Right cardiac atrium (tissue), 5 donors: ENCODE data around the gene PEPD. TPM values are rescaled to one million over a fixed set of nuclear protein-coding genes. Genes with fewer than 3 reads are reported as not detected.
"Not testable (repeated sequence)": the region's sequence is repeated elsewhere in the genome, so short reads cannot be mapped to it uniquely, and the experiment has no call there.

Experiments used
- ATAC-seq, 2 donors: fragments of 200-7000 bp; cut with Tn5 transposase; one replicate each; pipeline versions ENCODE4 v1.8.0 to v1.9.1; 2020; ENCODE audit warnings: moderate library complexity in 2 of 2, mild to moderate bottlenecking in 1 of 2
- DNase-seq, 3 donors: peaks; one replicate each; pipeline ENCODE4 v3.0.0-alpha.2; 2020
- H3K27ac ChIP-seq: one replicate; pipeline ENCODE4 v1.5.1; 2013; ENCODE audit warnings: mild to moderate bottlenecking, low read length, control low read depth, moderate library complexity
- H3K27me3 ChIP-seq: one replicate; pipeline ENCODE4 v1.6.1; 2013; ENCODE audit not compliant: control insufficient read depth, insufficient read depth
- H3K4me1 ChIP-seq: one replicate; pipeline ENCODE4 v1.6.1; 2013; ENCODE audit warnings: low read length; ENCODE audit not compliant: control insufficient read depth, insufficient read depth
- H3K4me3 ChIP-seq: one replicate; pipeline ENCODE4 v1.5.1; 2013; ENCODE audit warnings: low read length, control low read depth
- H3K9me3 ChIP-seq: one replicate; pipeline ENCODE4 v1.6.1; 2013; ENCODE audit warnings: low read length; ENCODE audit not compliant: control insufficient read depth
- WGBS: extraction: QIAGEN DNeasy Blood & Tissue Kit; methylation state at CpG from one replicate; pipeline ENCODE4 v1.1.7; 2013; 5-methylcytosine and 5-hydroxymethylcytosine counted together
- intact Hi-C, 4 donors: fragments of 100-400 bp; cut with DNase I; formaldehyde crosslinking; loops; one replicate each; pipeline versions ENCODE4 v1.11.0 to v1.14.0; 2022 to 2023
- polyA plus RNA-seq: library from polyadenylated mRNA; stranded (reverse); fragments of 200-250 nt; gene quantifications from one replicate; pipeline ENCODE4 v1.2.3, GENCODE V29; 2013
- total RNA-seq, 4 donors: library from RNA; stranded (reverse); fragmentation: NEBNext Ultra II Directional; extraction: Animal tissue kit (Norgen Biotek cat#: 25700); gene quantifications; one replicate each; pipeline ENCODE4 v1.2.1, GENCODE V29; 2021
- donor health status: healthy with polysubstance abuse.
- donor health status: DM: no; HTN: yes; CAD: no.
- donor health status: DM: no; HTN: no; CAD: no.
- donor health status: DM: no; HTN: yes; CAD: no; lungs with severe emphysema.
- donor health status: DM: yes; HTN: yes; CAD: no.

PEPD gene
- total and polyA plus RNA-seq, 5 donors, result 27.7 to 37.5 (median 34.4) TPM

DNA sequence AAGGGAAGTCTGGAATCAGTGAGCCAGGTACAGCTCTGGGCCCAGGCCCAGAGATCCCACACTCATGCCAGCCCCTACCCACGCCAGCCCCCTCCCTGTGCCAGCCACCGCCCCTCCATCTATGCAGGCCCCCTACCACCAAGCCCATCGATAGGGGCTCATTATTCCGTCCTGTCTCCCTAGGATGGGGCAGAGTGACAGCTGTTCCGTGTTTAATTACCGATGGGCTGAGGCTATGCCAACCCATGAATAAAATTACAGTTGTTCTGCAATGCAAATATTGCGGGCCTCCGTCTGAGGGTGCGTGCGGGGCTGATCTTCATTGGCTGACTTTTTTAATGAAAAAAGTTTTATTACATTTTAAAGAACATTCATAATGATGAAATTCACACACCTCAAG, 35.6 kb upstream of the PEPD start:
- no peaks in the 10 kb centered on the region for H3K27me3 ChIP-seq
- intact Hi-C loops, result no loop called here
- no peak for DNase-seq
- H3K9me3 ChIP-seq, result no peaks in the 10 kb centered on the region
- ATAC-seq, result no peak
- WGBS, result 79% methylated on average over 10 of the region's 10 CpGs
- no peaks in the 10 kb centered on the region for H3K4me1 ChIP-seq
- H3K4me3 ChIP-seq, result no peak overlapping the region
- H3K27ac ChIP-seq, result no peak overlapping the region

- Histone ChIP-seq H3K9me3 (no peaks in the 10 kb centered on the region), H3K4me1 (no peaks in the 10 kb centered on the region), H3K4me3 (no peak overlapping the region), H3K27me3 (no peaks in the 10 kb centered on the region), H3K27ac (no peak overlapping the region)
- peak in 1 of 3 donors; percentile 7 for DNase-seq
- intact Hi-C loops, result no loop called here
- ATAC-seq, result no peak
- WGBS, result 51% methylated on average over 4 of the region's 4 CpGs
Observed at GRCh38 chr19:33556261-33556660, 34.7 kb upstream of the PEPD start.

DNA sequence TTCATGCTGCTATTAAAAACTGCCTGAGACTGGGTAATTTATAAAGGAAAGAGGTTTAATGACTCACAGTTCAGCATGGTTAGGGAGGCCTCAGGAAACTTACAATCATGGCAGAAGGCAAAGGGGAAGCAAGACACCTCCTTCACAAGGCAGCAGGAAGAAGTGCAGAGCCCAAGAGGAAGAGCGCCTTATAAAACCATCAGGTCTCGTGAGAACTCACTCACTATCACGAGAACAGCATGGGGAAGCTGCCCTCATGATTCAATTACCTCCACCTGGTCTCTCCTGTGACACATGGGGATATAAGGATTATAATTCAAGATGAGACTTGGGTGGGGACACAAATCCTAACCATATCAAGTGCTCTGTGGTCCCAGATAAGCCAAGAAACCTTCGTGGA, 34.1 kb upstream of the PEPD start:
- H3K27me3 ChIP-seq, H3K4me1 ChIP-seq, DNase-seq, H3K9me3 ChIP-seq, H3K4me3 ChIP-seq, H3K27ac ChIP-seq, intact Hi-C loops, ATAC-seq: not testable (repeated sequence)
- WGBS, result 54% methylated on average over 4 of the region's 4 CpGs

- intact Hi-C loops, result no loop called here
- WGBS, result 85% methylated on average over 7 of the region's 7 CpGs
Observed at GRCh38 chr19:33554821-33555220, 33.2 kb upstream of the PEPD start.

GRCh38 chr19:33554391-33554790, 32.8 kb upstream of the PEPD start:
- Histone ChIP-seq H3K4me1 (no peaks in the 10 kb centered on the region), H3K27ac (no peak overlapping the region), H3K27me3 (no peaks in the 10 kb centered on the region), H3K9me3 (no peaks in the 10 kb centered on the region), H3K4me3 (no peak overlapping the region)
- no peak for ATAC-seq
- intact Hi-C loops, result no loop called here
- 88% methylated on average over 9 of the region's 9 CpGs for WGBS
- DNase-seq, result no peak

More at GRCh38 chr19:33554821-33555220, 33.2 kb upstream of the PEPD start:
- DNase-seq (peak in 1 of 3 donors; percentile 14), ATAC-seq (no peak)
- Histone ChIP-seq H3K27ac (no peak overlapping the region), H3K9me3 (no peaks in the 10 kb centered on the region), H3K27me3 (no peaks in the 10 kb centered on the region), H3K4me3 (no peak overlapping the region), H3K4me1 (no peaks in the 10 kb centered on the region)

DNA sequence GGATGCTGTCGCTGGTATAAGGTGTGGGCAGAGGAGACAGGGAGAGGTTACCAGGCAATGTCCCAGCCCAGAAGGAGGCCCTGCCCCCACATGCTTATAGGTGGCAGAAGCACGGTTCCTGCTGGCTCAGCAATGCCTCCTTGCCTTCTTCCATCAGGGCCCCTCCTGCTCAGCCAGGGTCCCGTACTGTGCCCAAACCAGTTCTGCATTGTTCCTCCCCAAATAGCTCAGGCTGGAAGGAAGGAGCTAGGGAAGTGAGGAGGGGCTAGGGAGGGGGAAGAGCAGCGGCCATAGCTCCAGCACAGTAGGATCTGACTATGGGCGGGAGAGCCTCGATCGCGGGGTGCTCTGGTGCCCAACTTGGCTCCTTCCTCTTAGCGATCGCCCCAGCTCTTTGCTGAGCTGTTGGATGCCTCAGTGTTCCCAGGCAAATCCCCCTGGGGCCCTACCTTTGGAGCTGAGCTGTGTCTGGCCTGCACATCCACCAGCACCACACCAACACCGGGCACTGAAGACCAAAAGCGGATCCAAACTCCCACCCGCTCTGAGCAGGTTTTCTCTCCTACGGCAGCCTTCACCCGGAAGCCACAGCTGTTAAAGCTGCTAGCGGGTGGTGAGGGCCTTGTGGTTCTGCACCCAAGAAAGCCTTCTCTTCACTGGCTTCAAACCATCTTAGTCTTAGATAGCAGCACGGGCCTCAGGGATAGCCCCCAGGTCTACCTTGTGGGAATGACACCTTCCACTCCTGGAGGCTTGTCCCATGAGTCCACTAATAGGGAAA, 32.1 kb upstream of the PEPD start:
- Histone ChIP-seq H3K4me1 (no peaks in the 10 kb centered on the region), H3K27ac (no peak overlapping the region), H3K9me3 (no peaks in the 10 kb centered on the region), H3K27me3 (no peaks in the 10 kb centered on the region), H3K4me3 (no peak overlapping the region)
- peak in 2 of 3 donors; percentile 5 to 17 for DNase-seq
- intact Hi-C loops, result no loop called here
- no peak for ATAC-seq
- 83% methylated on average over 17 of the region's 17 CpGs for WGBS

- WGBS, result 91% methylated on average over 4 of the region's 4 CpGs
- Histone ChIP-seq H3K27ac (no peak overlapping the region), H3K27me3 (no peaks in the 10 kb centered on the region), H3K4me1 (no peaks in the 10 kb centered on the region), H3K4me3 (no peak overlapping the region), H3K9me3 (no peaks in the 10 kb centered on the region)
- ATAC-seq (no peak), DNase-seq (peak in 1 of 3 donors; percentile 4)
- intact Hi-C loops, result no loop called here
Observed at GRCh38 chr19:33552928-33553279, 31.3 kb upstream of the PEPD start.

- Histone ChIP-seq H3K9me3 (no peaks in the 10 kb centered on the region), H3K27me3 (no peaks in the 10 kb centered on the region), H3K4me1 (no peaks in the 10 kb centered on the region), H3K27ac (no peak overlapping the region), H3K4me3 (no peak overlapping the region)
- DNase-seq (peak in 2 of 3 donors; percentile 3 to 21), ATAC-seq (no peak)
- WGBS, result 87% methylated on average over 18 of the region's 18 CpGs
- intact Hi-C loops, result no loop called here
Observed at GRCh38 chr19:33552191-33552927, 30.8 kb upstream of the PEPD start.

DNA sequence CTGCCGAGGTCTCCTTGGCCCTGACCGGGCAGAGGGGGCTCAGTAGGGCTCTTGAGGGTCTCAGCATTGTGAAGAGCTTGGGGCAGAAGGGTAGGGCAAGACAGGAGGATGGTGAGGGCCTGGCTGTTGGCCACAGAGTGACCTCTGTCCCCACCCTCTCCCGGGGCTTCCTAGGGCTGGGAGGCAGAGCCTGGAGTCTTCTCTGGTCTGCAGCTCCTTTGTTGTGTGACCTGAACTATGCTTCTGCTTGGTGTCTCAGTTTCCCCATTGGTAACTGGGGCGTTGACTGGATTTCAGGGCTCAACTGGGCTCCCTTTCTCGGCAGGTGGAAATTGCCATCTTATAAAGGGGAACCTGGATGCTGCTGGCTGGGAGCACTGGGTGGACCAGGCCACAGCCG, 30.1 kb upstream of the PEPD start:
- 77% methylated on average over 6 of the region's 6 CpGs for WGBS
- intact Hi-C loops, result no loop called here
- no peaks in the 10 kb centered on the region for H3K27me3 ChIP-seq
- H3K4me3 ChIP-seq, result no peak overlapping the region
- H3K4me1 ChIP-seq, result no peaks in the 10 kb centered on the region
- no peak overlapping the region for H3K27ac ChIP-seq
- no peaks in the 10 kb centered on the region for H3K9me3 ChIP-seq
- ATAC-seq, result no peak
- peak in 1 of 3 donors; percentile 18 for DNase-seq

GRCh38 chr19:33550768-33551167, 29.2 kb upstream of the PEPD start:
- Histone ChIP-seq H3K4me1 (no peaks in the 10 kb centered on the region), H3K4me3 (no peak overlapping the region), H3K27me3 (no peaks in the 10 kb centered on the region), H3K9me3 (no peaks in the 10 kb centered on the region), H3K27ac (no peak overlapping the region)
- 71% methylated on average over 5 of the region's 5 CpGs for WGBS
- DNase-seq (no peak), ATAC-seq (no peak)
- intact Hi-C loops, result no loop called here

GRCh38 chr19:33547676-33548075, 26.1 kb upstream of the PEPD start:
- DNase-seq (peak in 2 of 3 donors; percentile 15 to 40), ATAC-seq (no peak)
- 82% methylated on average over 3 of the region's 3 CpGs for WGBS
- Histone ChIP-seq H3K27ac (no peak overlapping the region), H3K4me3 (no peak overlapping the region), H3K9me3 (no peaks in the 10 kb centered on the region), H3K27me3 (no peaks in the 10 kb centered on the region), H3K4me1 (no peaks in the 10 kb centered on the region)
- intact Hi-C loops, result no loop called here
